Subcutaneous abdominal adipose tissue (tissue), 5 donors: ENCODE data around the gene NHS.
A peak's percentile ranks its signal among the peaks of the same experiment; 100 is the strongest.

Experiments used
- H3K27ac ChIP-seq: one replicate; pipeline ENCODE4 v1.7.0; 2013; ENCODE audit warnings: low read depth, mild to moderate bottlenecking, inconsistent platforms, low read length, moderate library complexity
- H3K27me3 ChIP-seq, 5 donors: one replicate each; pipeline ENCODE4 v1.7.0; 2013; ENCODE audit warnings: low read length in 5 of 5, inconsistent platforms in 1 of 5; ENCODE audit not compliant: control insufficient read depth in 5 of 5, insufficient read depth in 4 of 5
- H3K36me3 ChIP-seq, 5 donors: one replicate each; pipeline ENCODE4 v1.7.0; 2013; ENCODE audit warnings: low read length in 5 of 5; ENCODE audit not compliant: control insufficient read depth in 5 of 5, insufficient read depth in 5 of 5
- H3K4me1 ChIP-seq, 5 donors: one replicate each; pipeline ENCODE4 v1.7.0; 2013; ENCODE audit warnings: low read length in 5 of 5, mild to moderate bottlenecking in 3 of 5, moderate library complexity in 1 of 5; ENCODE audit not compliant: control insufficient read depth in 5 of 5, insufficient read depth in 5 of 5
- H3K4me3 ChIP-seq, 5 donors: one replicate each; pipeline ENCODE4 v1.7.0; 2013; ENCODE audit warnings: low read length in 5 of 5, low read depth in 1 of 5
- H3K9ac ChIP-seq, 5 donors: one replicate each; pipeline ENCODE4 v1.7.0; 2013; ENCODE audit warnings: low read length in 5 of 5, mild to moderate bottlenecking in 4 of 5, moderate library complexity in 3 of 5
- H3K9me3 ChIP-seq, 5 donors: one replicate each; pipeline ENCODE4 v1.7.0; 2013; ENCODE audit warnings: low read length in 5 of 5; ENCODE audit not compliant: control insufficient read depth in 5 of 5
- donor health status: healthy.
- donor health status: healthy.
- donor health status: healthy.
- donor health status: healthy.
- donor health status: healthy.

Gene NHS

DNA sequence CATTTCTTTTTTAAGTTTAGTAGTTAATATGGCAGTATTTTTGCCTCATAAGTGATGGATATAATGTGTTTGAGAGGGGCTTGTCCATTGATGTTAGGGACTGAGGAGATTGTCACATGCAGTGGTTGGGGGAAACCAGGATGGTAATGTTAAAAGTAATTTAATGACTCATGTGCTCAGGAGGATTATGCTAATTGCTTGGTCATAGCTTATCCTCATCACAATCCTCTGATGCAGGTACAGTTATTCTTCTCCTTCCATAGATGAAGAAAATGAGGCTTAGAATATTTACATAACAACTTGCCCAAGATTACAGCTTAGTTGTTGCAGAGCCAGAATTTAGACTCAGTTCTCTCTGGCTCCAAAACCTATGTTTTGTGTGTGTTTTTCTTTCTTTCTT, 267.9 kb downstream of the NHS start:
- Histone ChIP-seq H3K9ac (no peak overlapping the region), H3K4me1 (peaks cover 0 to 4% (median 0%) of the 10 kb centered on the region in 5 donors), H3K27me3 (peaks cover 0 to 3% (median 0%) of the 10 kb centered on the region in 5 donors), H3K9me3 (peaks cover 0 to 7% (median 0%) of the 10 kb centered on the region in 5 donors), H3K36me3 (no peaks in the 10 kb centered on the region), H3K4me3 (no peak overlapping the region), H3K27ac (no peak overlapping the region)

DNA sequence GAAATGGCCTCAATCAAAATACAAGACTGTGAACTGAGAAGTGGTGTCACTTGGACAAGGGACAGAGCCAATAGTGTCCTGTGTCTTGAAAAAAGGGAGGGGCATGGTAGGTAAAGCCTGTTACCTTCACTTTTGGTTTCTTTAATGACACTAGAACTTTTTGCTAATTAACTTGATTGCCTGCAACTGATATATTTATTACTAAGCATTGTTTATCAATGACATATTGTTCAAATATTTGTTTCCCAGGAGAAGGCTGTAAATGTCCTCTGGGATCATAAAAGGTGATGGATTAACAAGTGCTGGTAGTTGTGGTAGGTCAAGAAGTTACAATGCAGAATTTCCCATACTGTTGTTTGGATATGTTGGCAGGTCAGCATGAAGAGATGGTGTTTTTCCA, 268.5 kb downstream of the NHS start:
- Histone ChIP-seq H3K9me3 (peaks cover 0 to 7% (median 0%) of the 10 kb centered on the region in 5 donors), H3K27ac (no peak overlapping the region), H3K27me3 (peaks cover 0 to 7% (median 0%) of the 10 kb centered on the region in 5 donors), H3K36me3 (no peaks in the 10 kb centered on the region), H3K4me3 (no peak overlapping the region), H3K4me1 (peaks cover 0 to 4% (median 0%) of the 10 kb centered on the region in 5 donors), H3K9ac (no peak overlapping the region)

DNA sequence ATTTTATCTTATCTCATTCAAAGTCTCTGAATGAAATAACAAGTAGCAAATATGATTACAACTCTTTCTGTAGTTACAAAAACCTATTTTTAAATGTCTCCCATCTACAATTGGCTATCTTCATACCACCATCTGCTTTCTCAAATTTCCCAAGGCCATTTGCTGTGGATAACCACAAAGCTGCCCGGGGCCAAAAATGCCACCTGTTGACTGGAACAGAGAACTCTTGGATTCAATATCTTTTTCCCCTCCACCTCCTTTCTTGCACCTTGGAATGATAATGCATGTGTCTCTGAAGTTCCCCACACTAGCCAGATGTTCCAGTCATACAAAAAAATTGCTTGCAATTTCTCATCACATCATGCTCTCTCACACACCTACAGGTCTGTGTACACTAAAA, 269.0 kb downstream of the NHS start:
- H3K9me3 ChIP-seq = peaks cover 0 to 5% (median 0%) of the 10 kb centered on the region in 5 donors
- H3K4me3 ChIP-seq = no peak overlapping the region
- no peak overlapping the region for H3K9ac ChIP-seq
- no peaks in the 10 kb centered on the region for H3K36me3 ChIP-seq
- H3K4me1 ChIP-seq = peaks cover 0 to 4% (median 0%) of the 10 kb centered on the region in 5 donors
- H3K27ac ChIP-seq = no peak overlapping the region
- H3K27me3 ChIP-seq = peaks cover 0 to 7% (median 0%) of the 10 kb centered on the region in 5 donors

DNA sequence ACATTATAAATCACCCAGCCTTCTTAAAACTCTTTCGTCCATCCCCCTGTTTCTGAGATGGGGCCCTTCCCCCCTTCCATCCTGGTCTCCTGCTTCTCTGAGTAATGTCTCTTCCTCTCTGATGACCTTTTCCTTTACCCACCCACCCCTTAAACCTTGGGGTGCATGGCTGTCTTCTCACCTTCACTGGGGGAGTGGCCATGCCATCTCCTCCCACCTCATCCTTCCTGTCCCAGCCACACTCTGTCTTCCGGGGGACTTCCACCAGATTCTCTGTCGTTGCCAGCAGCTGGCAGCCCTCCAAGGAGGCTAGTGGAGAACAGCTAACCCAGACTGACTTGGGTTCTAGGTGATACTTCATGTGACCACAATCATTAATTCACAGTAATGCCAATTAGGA, 279.1 kb downstream of the NHS start:
- Histone ChIP-seq H3K27ac (no peak overlapping the region), H3K27me3 (peaks cover 0 to 35% (median 28%) of the 10 kb centered on the region in 5 donors), H3K36me3 (no peaks in the 10 kb centered on the region), H3K4me1 (peaks cover 0 to 17% (median 16%) of the 10 kb centered on the region in 5 donors), H3K9ac (no peak overlapping the region), H3K9me3 (no peaks in the 10 kb centered on the region), H3K4me3 (no peak overlapping the region)

DNA sequence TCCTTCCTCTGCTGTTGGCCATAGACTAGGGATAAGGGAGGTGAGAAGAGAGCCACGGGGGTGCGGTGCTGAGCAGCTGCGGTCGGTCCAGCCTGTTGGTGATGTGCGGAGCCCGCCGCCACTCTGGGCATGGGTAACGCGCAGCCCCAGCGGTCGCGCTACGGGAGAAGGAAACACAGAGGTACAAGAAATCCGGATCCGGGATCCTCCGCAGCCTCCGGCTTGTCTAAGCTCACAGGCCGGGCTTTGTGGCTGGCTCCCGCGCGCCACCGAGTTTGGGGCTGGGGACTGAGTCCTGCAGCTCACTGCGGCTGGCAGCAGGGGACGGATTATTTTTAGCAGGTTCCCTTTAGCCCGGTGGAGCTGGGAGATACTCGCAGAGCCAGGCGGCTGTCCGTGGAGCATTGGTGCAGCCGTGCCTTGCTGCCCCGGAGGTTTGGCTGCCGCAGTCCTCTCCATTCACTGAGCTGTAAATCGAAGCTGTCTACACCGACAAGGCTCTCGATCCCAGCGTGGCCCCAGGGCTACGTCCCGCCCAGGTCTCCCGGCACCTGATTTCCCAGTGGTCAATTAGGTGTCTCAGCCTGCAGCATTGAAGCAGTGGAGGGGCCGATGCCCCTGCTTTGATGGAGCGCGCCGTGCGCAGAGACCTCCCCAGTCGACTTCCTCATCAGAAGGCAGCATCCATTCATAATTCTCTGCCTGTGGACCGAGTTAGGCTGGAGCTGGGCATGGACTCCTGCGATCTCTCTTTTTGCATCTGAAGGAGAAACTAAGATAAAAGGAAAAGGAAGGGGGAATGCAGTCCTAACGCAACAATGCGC, 280.4 kb downstream of the NHS start:
- Histone ChIP-seq H3K27me3 (peaks cover 0 to 39% (median 25%) of the 10 kb centered on the region in 5 donors), H3K4me1 (peaks cover 0 to 17% (median 16%) of the 10 kb centered on the region in 5 donors), H3K9ac (no peak overlapping the region), H3K9me3 (peaks cover 0 to 3% (median 0%) of the 10 kb centered on the region in 5 donors), H3K36me3 (no peaks in the 10 kb centered on the region), H3K27ac (no peak overlapping the region), H3K4me3 (peak overlapping the region in 3 of 5 donors; percentile 40 to 48 (median 44))

DNA sequence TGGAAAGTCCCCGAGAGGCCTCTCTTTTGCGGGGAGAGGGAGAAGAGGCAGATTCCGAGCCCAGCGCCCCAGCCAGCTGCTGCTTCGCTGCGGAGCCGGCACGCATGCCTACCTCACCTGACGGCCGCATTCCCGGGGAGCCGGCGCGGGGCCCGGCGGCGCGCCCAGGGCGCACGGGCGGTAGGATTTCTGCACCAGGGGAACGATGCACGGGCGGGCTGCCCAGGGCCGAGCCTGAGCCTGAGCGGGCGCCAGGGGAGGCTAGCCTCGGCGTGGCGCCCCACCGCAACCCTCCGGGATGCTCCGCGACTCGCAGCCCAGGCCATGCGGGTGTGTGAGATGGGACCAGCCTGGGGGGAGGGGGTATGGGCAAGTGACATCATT, 281.0 kb downstream of the NHS start:
- no peaks in the 10 kb centered on the region for H3K36me3 ChIP-seq
- H3K9me3 ChIP-seq = peaks cover 0 to 3% (median 0%) of the 10 kb centered on the region in 5 donors
- no peak overlapping the region for H3K9ac ChIP-seq
- H3K27me3 ChIP-seq = peaks cover 0 to 39% (median 25%) of the 10 kb centered on the region in 5 donors
- peaks cover 0 to 17% (median 16%) of the 10 kb centered on the region in 5 donors for H3K4me1 ChIP-seq
- peak overlapping the region in 2 of 5 donors; percentile 40 to 48 for H3K4me3 ChIP-seq
- H3K27ac ChIP-seq = no peak overlapping the region

DNA sequence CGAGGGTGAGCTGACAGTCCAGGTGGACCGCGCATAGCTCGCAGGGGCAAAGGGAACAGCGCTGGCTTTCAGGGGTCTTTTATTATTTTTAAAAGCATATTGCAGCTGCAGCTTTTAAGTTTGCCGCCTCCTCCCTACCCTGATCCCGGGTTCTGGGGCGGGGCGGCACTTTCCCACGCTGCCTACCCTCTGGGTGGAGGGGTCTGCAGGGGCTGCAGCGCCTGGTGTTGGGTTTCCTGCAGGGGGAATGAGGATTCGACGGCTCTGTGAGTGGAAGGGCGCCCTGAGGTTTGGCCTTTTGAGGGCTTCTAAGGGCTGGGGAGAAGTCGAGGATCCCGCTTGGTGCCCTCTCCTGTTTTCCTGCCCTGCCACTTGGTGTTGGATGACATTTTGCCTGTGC, 281.6 kb downstream of the NHS start:
- Histone ChIP-seq H3K4me3 (no peak overlapping the region), H3K27me3 (peaks cover 0 to 37% (median 25%) of the 10 kb centered on the region in 5 donors), H3K27ac (no peak overlapping the region), H3K36me3 (no peaks in the 10 kb centered on the region), H3K9me3 (peaks cover 0 to 3% (median 0%) of the 10 kb centered on the region in 5 donors), H3K9ac (no peak overlapping the region), H3K4me1 (peaks cover 0 to 17% (median 16%) of the 10 kb centered on the region in 5 donors)

DNA sequence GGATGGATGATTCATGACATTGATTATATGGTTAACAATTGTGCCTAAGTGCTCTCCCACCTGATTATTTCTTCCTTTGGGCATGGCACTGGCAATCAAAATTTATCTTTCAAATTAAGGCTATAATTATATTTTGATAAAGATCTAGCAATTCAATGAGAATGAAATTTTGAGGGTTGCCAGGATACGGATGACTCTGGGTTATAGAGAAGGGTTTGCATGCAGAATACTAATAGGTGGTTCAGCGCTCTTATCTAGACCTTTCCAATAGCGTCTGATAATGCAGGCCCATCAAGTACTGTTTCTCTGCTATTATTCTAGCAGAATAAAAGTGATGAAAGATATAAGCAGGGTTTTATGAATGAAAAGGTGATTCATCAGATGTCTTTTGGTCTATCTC, 287.4 kb downstream of the NHS start:
- Histone ChIP-seq H3K4me3 (no peak overlapping the region), H3K9me3 (peaks cover 0 to 3% (median 0%) of the 10 kb centered on the region in 5 donors), H3K27me3 (peaks cover 3 to 10% (median 7%) of the 10 kb centered on the region in 5 donors)

DNA sequence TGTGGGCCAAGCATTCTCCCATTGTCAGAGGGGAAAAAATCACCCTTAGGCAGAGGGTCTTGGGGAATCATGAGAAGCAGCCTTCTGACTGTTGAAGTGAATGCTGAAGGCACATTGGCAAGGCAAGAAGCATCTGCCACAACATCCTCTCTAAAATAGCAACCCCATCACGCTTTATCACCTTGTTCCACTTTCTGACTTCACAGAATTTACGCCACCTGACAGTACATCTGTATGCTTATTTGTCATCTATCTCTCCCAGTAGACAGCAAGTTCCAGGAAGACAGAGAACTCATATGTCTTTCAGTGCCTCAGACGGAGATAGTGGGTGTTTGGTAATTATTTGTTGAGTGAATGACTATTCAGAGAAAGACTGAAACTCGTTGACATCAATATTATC, 293.9 kb downstream of the NHS start:
- peaks cover 2 to 12% (median 4%) of the 10 kb centered on the region in 5 donors for H3K27me3 ChIP-seq
- H3K4me3 ChIP-seq = no peak overlapping the region
- H3K4me1 ChIP-seq = peaks cover 0 to 7% (median 0%) of the 10 kb centered on the region in 5 donors
- H3K9me3 ChIP-seq = no peaks in the 10 kb centered on the region
- no peak overlapping the region for H3K27ac ChIP-seq
- H3K9ac ChIP-seq = no peak overlapping the region
- H3K36me3 ChIP-seq = no peaks in the 10 kb centered on the region

More for the DNA sequence above, 287.4 kb downstream of the NHS start:
- H3K4me1 ChIP-seq = no peaks in the 10 kb centered on the region
- no peaks in the 10 kb centered on the region for H3K36me3 ChIP-seq
- H3K27ac ChIP-seq = no peak overlapping the region
- no peak overlapping the region for H3K9ac ChIP-seq

DNA sequence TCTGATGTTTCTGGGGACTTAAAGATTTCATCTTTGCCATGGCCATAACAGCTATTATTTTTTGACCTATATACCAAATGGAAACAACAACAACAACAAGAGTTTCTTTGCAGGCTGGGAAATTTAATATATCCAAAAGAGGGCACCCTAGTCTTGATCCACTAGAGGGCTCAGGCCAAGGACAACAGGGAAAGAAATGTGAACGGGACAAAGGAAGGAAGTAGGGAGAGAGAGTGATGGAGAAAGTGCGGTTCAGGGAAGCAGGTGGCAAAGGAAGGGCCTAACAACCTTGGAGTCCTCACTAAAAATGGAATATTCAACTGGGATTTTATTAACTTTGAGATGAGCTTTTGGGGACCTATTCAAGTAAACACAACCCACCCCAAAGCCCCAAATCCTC, 294.5 kb downstream of the NHS start:
- H3K27ac ChIP-seq = no peak overlapping the region
- no peaks in the 10 kb centered on the region for H3K36me3 ChIP-seq
- H3K4me3 ChIP-seq = no peak overlapping the region
- H3K9ac ChIP-seq = no peak overlapping the region
- H3K4me1 ChIP-seq = peaks cover 0 to 7% (median 0%) of the 10 kb centered on the region in 5 donors
- H3K27me3 ChIP-seq = peaks cover 2 to 12% (median 4%) of the 10 kb centered on the region in 5 donors
- H3K9me3 ChIP-seq = no peaks in the 10 kb centered on the region
